Measurements from ENCODE around the gene POR.

Gene POR

GRCh38 chr7:75996476-75996875, 81.5 kb downstream of the POR start:
- Histone ChIP-seq H3K4me1 (peaks cover 3% of the 10 kb centered on the region), H3K27ac (no peak overlapping the region), H3K36me3 (ENCODE audit: control insufficient read depth, insufficient read depth, low read length) (no peaks in the 10 kb centered on the region), H3K4me3 (ENCODE audit: low read depth, low read length) (no peak overlapping the region), H3K9ac (no peak overlapping the region), H3K4me2 (ENCODE audit: low read length) (no peak overlapping the region), H3K79me2 (no peaks in the 10 kb centered on the region), H3K27me3 (ENCODE audit: control insufficient read depth, insufficient read depth, low read length) (no peaks in the 10 kb centered on the region), H3K9me3 (ENCODE audit: control insufficient read depth, low read length) (no peaks in the 10 kb centered on the region), H2AFZ (no peak overlapping the region)
- TF ChIP-seq, protein P1, sequence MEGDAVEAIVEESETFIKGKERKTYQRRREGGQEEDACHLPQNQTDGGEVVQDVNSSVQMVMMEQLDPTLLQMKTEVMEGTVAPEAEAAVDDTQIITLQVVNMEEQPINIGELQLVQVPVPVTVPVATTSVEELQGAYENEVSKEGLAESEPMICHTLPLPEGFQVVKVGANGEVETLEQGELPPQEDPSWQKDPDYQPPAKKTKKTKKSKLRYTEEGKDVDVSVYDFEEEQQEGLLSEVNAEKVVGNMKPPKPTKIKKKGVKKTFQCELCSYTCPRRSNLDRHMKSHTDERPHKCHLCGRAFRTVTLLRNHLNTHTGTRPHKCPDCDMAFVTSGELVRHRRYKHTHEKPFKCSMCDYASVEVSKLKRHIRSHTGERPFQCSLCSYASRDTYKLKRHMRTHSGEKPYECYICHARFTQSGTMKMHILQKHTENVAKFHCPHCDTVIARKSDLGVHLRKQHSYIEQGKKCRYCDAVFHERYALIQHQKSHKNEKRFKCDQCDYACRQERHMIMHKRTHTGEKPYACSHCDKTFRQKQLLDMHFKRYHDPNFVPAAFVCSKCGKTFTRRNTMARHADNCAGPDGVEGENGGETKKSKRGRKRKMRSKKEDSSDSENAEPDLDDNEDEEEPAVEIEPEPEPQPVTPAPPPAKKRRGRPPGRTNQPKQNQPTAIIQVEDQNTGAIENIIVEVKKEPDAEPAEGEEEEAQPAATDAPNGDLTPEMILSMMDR (IDR thresholded peaks at IDR 0.05): no peak

DNA sequence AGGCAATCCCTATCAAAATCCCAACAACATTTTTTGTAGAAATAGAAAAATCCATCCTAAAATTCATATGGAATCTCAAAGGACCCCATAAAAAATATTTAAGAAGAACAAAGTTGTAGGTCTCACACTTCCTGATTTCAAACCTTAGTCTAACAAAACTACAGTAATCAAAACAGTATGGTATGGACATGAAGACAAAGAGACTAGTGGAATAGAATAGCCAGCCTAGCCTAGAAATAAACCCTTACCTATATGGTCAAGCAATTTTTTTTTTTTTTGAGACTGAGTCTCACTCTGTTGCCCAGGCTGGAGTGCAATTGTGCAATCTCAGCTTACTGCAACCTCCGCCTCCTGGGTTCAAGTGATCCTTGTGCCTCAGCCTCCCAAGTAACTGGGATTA, 83.1 kb downstream of the POR start:
- Histone ChIP-seq H3K9ac (no peak overlapping the region), H3K27ac (no peak overlapping the region)

GRCh38 chr7:76000566-76000965, 85.6 kb downstream of the POR start:
- Histone ChIP-seq H3K9me3 (ENCODE audit: control insufficient read depth, low read length) (no peaks in the 10 kb centered on the region), H3K9ac (no peak overlapping the region), H3K4me2 (ENCODE audit: low read length) (no peak overlapping the region), H3K27me3 (ENCODE audit: control insufficient read depth, insufficient read depth, low read length) (no peaks in the 10 kb centered on the region), H3K27ac (no peak overlapping the region), H3K36me3 (ENCODE audit: control insufficient read depth, insufficient read depth, low read length) (no peaks in the 10 kb centered on the region), H3K79me2 (no peaks in the 10 kb centered on the region), H3K4me1 (no peaks in the 10 kb centered on the region), H3K4me3 (ENCODE audit: low read depth, low read length) (no peak overlapping the region), H2AFZ (no peak overlapping the region)
- TF ChIP-seq, protein P1 (IDR thresholded peaks at IDR 0.05): no peak

More for the DNA sequence above, 83.1 kb downstream of the POR start:
- Histone ChIP-seq H3K79me2 (no peaks in the 10 kb centered on the region), H2AFZ (no peak overlapping the region), H3K36me3 (ENCODE audit: control insufficient read depth, insufficient read depth, low read length) (no peaks in the 10 kb centered on the region), H3K4me1 (peaks cover 3% of the 10 kb centered on the region), H3K4me3 (ENCODE audit: low read depth, low read length) (no peak overlapping the region), H3K4me2 (ENCODE audit: low read length) (no peak overlapping the region), H3K9me3 (ENCODE audit: control insufficient read depth, low read length) (no peaks in the 10 kb centered on the region), H3K27me3 (ENCODE audit: control insufficient read depth, insufficient read depth, low read length) (no peaks in the 10 kb centered on the region)
- TF ChIP-seq, protein P1 (IDR thresholded peaks at IDR 0.05): no peak

DNA sequence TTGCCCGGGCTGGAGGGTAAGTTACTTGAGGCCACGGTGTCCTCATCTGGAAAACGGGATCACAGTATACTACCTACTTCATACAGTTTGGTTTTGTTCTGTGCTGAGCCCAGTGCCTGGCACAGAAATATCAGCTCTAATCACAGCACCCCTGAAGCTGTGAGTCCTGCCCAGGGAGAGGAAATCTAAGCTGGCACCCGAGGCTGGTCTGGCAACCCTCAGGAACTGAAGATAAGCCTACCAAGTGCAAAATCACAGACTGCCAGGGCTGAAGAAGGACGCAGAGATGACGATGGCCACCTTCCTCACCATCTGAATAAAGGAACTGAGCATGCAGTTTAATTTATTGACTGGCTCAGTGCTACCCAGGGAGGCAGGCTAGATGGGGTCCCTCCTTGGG, 87.2 kb downstream of the POR start:
- Histone ChIP-seq H3K4me2 (ENCODE audit: low read length) (no peak overlapping the region), H3K79me2 (peaks cover 3% of the 10 kb centered on the region), H3K4me3 (ENCODE audit: low read depth, low read length) (no peak overlapping the region), H3K4me1 (no peaks in the 10 kb centered on the region), H3K9ac (no peak overlapping the region), H3K27me3 (ENCODE audit: control insufficient read depth, insufficient read depth, low read length) (no peaks in the 10 kb centered on the region), H3K9me3 (ENCODE audit: control insufficient read depth, low read length) (no peaks in the 10 kb centered on the region), H2AFZ (no peak overlapping the region), H3K36me3 (ENCODE audit: control insufficient read depth, insufficient read depth, low read length) (no peaks in the 10 kb centered on the region), H3K27ac (no peak overlapping the region)
- TF ChIP-seq, protein P1 (IDR thresholded peaks at IDR 0.05): no peak

GRCh38 chr7:76002822-76003221, 87.9 kb downstream of the POR start:
- H3K9ac ChIP-seq: no peak overlapping the region
- no peaks in the 10 kb centered on the region for H3K4me1 ChIP-seq
- no peak overlapping the region for H3K27ac ChIP-seq
- H2AFZ ChIP-seq: no peak overlapping the region
- no peak overlapping the region for H3K4me2 ChIP-seq (ENCODE audit: low read length)
- H3K27me3 ChIP-seq (ENCODE audit: control insufficient read depth, insufficient read depth, low read length): no peaks in the 10 kb centered on the region
- TF ChIP-seq, protein P1 (IDR thresholded peaks at IDR 0.05): no peak
- no peaks in the 10 kb centered on the region for H3K9me3 ChIP-seq (ENCODE audit: control insufficient read depth, low read length)
- peaks cover 7% of the 10 kb centered on the region for H3K79me2 ChIP-seq
- no peak overlapping the region for H3K4me3 ChIP-seq (ENCODE audit: low read depth, low read length)
- H3K36me3 ChIP-seq (ENCODE audit: control insufficient read depth, insufficient read depth, low read length): no peaks in the 10 kb centered on the region

All from parathyroid adenoma (tissue), 2 donors.